NCI-H82 (cell line): Measurements from ENCODE around the gene ETFBKMT.
"Not testable (repeated sequence)": the region's sequence is repeated elsewhere in the genome, so short reads cannot be mapped to it uniquely, and the experiment has no call there.

ENCODE experiments used
- DNase-seq: peaks from one replicate; lab custom pipeline; 2025; lab: John Stamatoyannopoulos, UW

Gene ETFBKMT

GRCh38 chr12:31718542-31719198 lies 59.2 kb downstream of the ETFBKMT start:
- DNase-seq = not testable (repeated sequence)

GRCh38 chr12:31722580-31722979 lies 63.1 kb downstream of the ETFBKMT start:
- DNase-seq = no peak
